C1 segment of cervical spinal cord (tissue), 14 donors: ENCODE data around the gene NAMPT.
A peak's percentile ranks its signal among the peaks of the same experiment; 100 is the strongest.

Experiments used
- DNase-seq, 14 donors: peaks; one replicate each; lab custom pipeline; 2025; lab: John Stamatoyannopoulos, UW

Gene NAMPT

GRCh38 chr7:106273009-106273668 lies 11.6 kb downstream of the NAMPT start:
- DNase-seq = no peak

GRCh38 chr7:106270122-106270977 lies 14.4 kb downstream of the NAMPT start:
- no peak for DNase-seq

GRCh38 chr7:106269254-106269961 lies 15.4 kb downstream of the NAMPT start:
- DNase-seq = no peak

GRCh38 chr7:106265133-106265532 lies 19.6 kb downstream of the NAMPT start:
- no peak for DNase-seq

- no peak for DNase-seq
Observed at GRCh38 chr7:106262221-106262881, 22.4 kb downstream of the NAMPT start.

- no peak for DNase-seq
Observed at GRCh38 chr7:106260136-106260561, 24.6 kb downstream of the NAMPT start.

- no peak for DNase-seq
Observed at GRCh38 chr7:106258789-106259188, 26.0 kb downstream of the NAMPT start.

GRCh38 chr7:106257752-106258151 lies 27.0 kb downstream of the NAMPT start:
- DNase-seq = no peak

- DNase-seq = no peak
Observed at GRCh38 chr7:106256144-106256543, 28.6 kb downstream of the NAMPT start.

- no peak for DNase-seq
Observed at GRCh38 chr7:106255246-106255645, 29.5 kb downstream of the NAMPT start.

GRCh38 chr7:106254525-106255116 lies 30.2 kb downstream of the NAMPT start:
- no peak for DNase-seq

GRCh38 chr7:106252568-106252967 lies 32.2 kb downstream of the NAMPT start:
- no peak for DNase-seq

- DNase-seq = no peak
Observed at GRCh38 chr7:106249488-106249887, 35.3 kb downstream of the NAMPT start.

GRCh38 chr7:106248600-106248999 lies 36.2 kb downstream of the NAMPT start:
- no peak for DNase-seq

GRCh38 chr7:106247841-106248240 lies 36.9 kb downstream of the NAMPT start:
- no peak for DNase-seq

- DNase-seq = no peak
Observed at GRCh38 chr7:106246902-106247711, 37.7 kb downstream of the NAMPT start.

- DNase-seq = no peak
Observed at GRCh38 chr7:106243893-106244292, 40.9 kb downstream of the NAMPT start.

- peak in 1 of 14 donors; percentile 18 for DNase-seq
Observed at GRCh38 chr7:106239406-106239805, 45.4 kb downstream of the NAMPT start.

- DNase-seq = no peak
Observed at GRCh38 chr7:106238830-106239229, 46.0 kb downstream of the NAMPT start.

GRCh38 chr7:106236065-106236464 lies 48.7 kb downstream of the NAMPT start:
- DNase-seq = no peak

GRCh38 chr7:106234425-106234824 lies 50.4 kb downstream of the NAMPT start:
- no peak for DNase-seq
